GM23338 (cell line): ENCODE data around the gene ZNF778.

Experiments
- CREB1 ChIP-seq: fragments of 250-450 bp; sonication (Bioruptor Pico); IDR thresholded peaks from 2 replicates; pipeline ENCODE4 v1.5.0; 2020; ENCODE audit warnings: low read depth, mild to moderate bottlenecking, moderate library complexity
- EZH2 ChIP-seq: fragments of 200-600 bp; sonication (generic); IDR thresholded peaks from one replicate; pipeline ENCODE4 v1.8.0; 2017; ENCODE audit warnings: antibody characterized with exemption, mild to moderate bottlenecking, low read depth; ENCODE audit not compliant: unreplicated experiment
- EZH2phosphoT487 ChIP-seq: fragments of 200-600 bp; sonication (generic); IDR thresholded peaks from one replicate; pipeline ENCODE4 v1.8.1; 2018; ENCODE audit warnings: antibody characterized with exemption; ENCODE audit not compliant: unreplicated experiment
- JUNB ChIP-seq: IDR thresholded peaks from one replicate; pipeline ENCODE4 v1.6.1; 2016; ENCODE audit warnings: antibody characterized with exemption; ENCODE audit not compliant: unreplicated experiment
- NANOG ChIP-seq: IDR thresholded peaks from 2 replicates; pipeline ENCODE4 v1.6.1; 2016; ENCODE audit warnings: antibody characterized with exemption, borderline replicate concordance
- POLR2AphosphoS5 ChIP-seq: IDR thresholded peaks from 2 replicates; pipeline ENCODE4 v1.6.1; 2016; ENCODE audit warnings: antibody characterized with exemption, low read depth
- STAT1 ChIP-seq: IDR thresholded peaks from one replicate; pipeline ENCODE4 v1.6.1; 2016; ENCODE audit warnings: antibody characterized with exemption; ENCODE audit not compliant: unreplicated experiment
- ZNF114 ChIP-seq: fragments of 250-450 bp; sonication (Bioruptor Pico); IDR thresholded peaks from 2 replicates; pipeline ENCODE4 v1.5.0; 2020; ENCODE audit warnings: mild to moderate bottlenecking, moderate library complexity
- ZNF331 ChIP-seq: fragments of 250-450 bp; sonication (Bioruptor Pico); IDR thresholded peaks from 2 replicates; pipeline ENCODE4 v1.5.0; 2020; ENCODE audit warnings: low read depth, mild to moderate bottlenecking, moderate library complexity
- TF ChIP-seq, protein P1 (sequence below), 2 experiments: fragments of 200-600 bp in 1 of 2; sonication (generic) in 1 of 2; conservative IDR thresholded peaks; 2 replicates each; pipeline versions ENCODE4 v1.5.1 to v1.6.1; 2016 to 2017; ENCODE audit warnings: antibody characterized with exemption in 2 of 2, low read depth in 2 of 2, mild to moderate bottlenecking in 2 of 2, moderate library complexity in 1 of 2
- TF ChIP-seq, protein P2 (sequence below): IDR thresholded peaks from one replicate; pipeline ENCODE4 v1.6.1; 2018; ENCODE audit warnings: antibody characterized with exemption; ENCODE audit not compliant: unreplicated experiment
- TF ChIP-seq, protein P3 (sequence below): IDR thresholded peaks from 2 replicates; pipeline ENCODE4 v1.6.1; 2016; ENCODE audit warnings: antibody characterized with exemption
- TF ChIP-seq, protein P4 (sequence below): fragments of 250-450 bp; sonication (Bioruptor Pico); IDR thresholded peaks from 2 replicates; pipeline ENCODE4 v1.5.0; 2020; ENCODE audit warnings: mild to moderate bottlenecking, moderate library complexity

DNA sequence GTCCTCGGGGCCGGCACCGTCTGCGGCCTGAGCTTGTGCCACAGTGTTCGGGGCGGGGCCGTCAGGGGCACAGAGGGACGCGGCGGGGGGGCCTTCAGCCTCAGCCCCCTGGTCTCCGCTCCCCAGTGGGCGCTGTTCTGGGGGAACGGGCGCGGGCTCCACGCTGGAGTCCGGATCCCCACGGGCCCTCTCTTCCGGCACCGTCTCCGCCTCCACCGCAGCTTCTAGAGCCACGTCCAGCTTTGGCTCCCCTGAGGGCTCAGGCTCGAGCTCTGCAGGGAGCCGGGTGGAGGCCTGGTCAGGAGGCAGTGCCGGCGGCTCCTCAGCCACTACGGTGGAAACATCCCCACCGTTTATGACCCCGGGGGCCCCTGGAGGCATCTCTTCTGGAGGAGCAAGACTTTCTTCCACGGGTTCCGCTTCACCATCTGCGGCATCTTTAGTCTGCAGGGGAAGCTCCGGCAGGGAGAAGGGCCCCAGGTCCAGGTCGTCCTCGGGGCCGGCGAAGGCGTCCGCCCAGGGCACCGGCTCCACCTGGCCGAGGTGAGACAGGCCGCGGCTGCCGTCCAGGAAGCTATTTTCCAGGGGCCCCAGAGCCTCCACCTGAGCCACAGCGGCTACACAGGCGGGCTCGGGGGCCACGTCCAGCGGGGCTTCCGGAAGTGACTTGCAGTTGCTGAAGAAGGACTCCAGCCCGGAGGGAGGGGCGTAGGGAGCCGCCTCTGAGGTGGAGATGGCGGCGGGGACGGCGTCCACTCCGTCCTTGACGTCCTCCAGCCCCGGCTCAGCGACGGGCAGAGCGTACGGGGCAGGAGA lies 62.4 kb downstream of the ZNF778 start:
- TF ChIP-seq POLR2AphosphoS5, result no peak
- TF ChIP-seq, protein P1, sequence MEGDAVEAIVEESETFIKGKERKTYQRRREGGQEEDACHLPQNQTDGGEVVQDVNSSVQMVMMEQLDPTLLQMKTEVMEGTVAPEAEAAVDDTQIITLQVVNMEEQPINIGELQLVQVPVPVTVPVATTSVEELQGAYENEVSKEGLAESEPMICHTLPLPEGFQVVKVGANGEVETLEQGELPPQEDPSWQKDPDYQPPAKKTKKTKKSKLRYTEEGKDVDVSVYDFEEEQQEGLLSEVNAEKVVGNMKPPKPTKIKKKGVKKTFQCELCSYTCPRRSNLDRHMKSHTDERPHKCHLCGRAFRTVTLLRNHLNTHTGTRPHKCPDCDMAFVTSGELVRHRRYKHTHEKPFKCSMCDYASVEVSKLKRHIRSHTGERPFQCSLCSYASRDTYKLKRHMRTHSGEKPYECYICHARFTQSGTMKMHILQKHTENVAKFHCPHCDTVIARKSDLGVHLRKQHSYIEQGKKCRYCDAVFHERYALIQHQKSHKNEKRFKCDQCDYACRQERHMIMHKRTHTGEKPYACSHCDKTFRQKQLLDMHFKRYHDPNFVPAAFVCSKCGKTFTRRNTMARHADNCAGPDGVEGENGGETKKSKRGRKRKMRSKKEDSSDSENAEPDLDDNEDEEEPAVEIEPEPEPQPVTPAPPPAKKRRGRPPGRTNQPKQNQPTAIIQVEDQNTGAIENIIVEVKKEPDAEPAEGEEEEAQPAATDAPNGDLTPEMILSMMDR (conservative IDR thresholded peaks at IDR 0.05; ENCODE audit: low read depth in 2 of 2), result no peak
- TF ChIP-seq, protein P2, sequence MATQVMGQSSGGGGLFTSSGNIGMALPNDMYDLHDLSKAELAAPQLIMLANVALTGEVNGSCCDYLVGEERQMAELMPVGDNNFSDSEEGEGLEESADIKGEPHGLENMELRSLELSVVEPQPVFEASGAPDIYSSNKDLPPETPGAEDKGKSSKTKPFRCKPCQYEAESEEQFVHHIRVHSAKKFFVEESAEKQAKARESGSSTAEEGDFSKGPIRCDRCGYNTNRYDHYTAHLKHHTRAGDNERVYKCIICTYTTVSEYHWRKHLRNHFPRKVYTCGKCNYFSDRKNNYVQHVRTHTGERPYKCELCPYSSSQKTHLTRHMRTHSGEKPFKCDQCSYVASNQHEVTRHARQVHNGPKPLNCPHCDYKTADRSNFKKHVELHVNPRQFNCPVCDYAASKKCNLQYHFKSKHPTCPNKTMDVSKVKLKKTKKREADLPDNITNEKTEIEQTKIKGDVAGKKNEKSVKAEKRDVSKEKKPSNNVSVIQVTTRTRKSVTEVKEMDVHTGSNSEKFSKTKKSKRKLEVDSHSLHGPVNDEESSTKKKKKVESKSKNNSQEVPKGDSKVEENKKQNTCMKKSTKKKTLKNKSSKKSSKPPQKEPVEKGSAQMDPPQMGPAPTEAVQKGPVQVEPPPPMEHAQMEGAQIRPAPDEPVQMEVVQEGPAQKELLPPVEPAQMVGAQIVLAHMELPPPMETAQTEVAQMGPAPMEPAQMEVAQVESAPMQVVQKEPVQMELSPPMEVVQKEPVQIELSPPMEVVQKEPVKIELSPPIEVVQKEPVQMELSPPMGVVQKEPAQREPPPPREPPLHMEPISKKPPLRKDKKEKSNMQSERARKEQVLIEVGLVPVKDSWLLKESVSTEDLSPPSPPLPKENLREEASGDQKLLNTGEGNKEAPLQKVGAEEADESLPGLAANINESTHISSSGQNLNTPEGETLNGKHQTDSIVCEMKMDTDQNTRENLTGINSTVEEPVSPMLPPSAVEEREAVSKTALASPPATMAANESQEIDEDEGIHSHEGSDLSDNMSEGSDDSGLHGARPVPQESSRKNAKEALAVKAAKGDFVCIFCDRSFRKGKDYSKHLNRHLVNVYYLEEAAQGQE, result no peak
- TF ChIP-seq EZH2, result no peak
- TF ChIP-seq NANOG, result no peak
- TF ChIP-seq CREB1 (CRISPR knock-in tag), result no peak
- TF ChIP-seq JUNB, result no peak
- no peak for TF ChIP-seq EZH2phosphoT487
- no peak for TF ChIP-seq ZNF331
- TF ChIP-seq, protein P3, sequence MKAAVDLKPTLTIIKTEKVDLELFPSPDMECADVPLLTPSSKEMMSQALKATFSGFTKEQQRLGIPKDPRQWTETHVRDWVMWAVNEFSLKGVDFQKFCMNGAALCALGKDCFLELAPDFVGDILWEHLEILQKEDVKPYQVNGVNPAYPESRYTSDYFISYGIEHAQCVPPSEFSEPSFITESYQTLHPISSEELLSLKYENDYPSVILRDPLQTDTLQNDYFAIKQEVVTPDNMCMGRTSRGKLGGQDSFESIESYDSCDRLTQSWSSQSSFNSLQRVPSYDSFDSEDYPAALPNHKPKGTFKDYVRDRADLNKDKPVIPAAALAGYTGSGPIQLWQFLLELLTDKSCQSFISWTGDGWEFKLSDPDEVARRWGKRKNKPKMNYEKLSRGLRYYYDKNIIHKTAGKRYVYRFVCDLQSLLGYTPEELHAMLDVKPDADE, result no peak
- no peak for TF ChIP-seq ZNF114 (CRISPR knock-in tag)
- TF ChIP-seq, protein P4, sequence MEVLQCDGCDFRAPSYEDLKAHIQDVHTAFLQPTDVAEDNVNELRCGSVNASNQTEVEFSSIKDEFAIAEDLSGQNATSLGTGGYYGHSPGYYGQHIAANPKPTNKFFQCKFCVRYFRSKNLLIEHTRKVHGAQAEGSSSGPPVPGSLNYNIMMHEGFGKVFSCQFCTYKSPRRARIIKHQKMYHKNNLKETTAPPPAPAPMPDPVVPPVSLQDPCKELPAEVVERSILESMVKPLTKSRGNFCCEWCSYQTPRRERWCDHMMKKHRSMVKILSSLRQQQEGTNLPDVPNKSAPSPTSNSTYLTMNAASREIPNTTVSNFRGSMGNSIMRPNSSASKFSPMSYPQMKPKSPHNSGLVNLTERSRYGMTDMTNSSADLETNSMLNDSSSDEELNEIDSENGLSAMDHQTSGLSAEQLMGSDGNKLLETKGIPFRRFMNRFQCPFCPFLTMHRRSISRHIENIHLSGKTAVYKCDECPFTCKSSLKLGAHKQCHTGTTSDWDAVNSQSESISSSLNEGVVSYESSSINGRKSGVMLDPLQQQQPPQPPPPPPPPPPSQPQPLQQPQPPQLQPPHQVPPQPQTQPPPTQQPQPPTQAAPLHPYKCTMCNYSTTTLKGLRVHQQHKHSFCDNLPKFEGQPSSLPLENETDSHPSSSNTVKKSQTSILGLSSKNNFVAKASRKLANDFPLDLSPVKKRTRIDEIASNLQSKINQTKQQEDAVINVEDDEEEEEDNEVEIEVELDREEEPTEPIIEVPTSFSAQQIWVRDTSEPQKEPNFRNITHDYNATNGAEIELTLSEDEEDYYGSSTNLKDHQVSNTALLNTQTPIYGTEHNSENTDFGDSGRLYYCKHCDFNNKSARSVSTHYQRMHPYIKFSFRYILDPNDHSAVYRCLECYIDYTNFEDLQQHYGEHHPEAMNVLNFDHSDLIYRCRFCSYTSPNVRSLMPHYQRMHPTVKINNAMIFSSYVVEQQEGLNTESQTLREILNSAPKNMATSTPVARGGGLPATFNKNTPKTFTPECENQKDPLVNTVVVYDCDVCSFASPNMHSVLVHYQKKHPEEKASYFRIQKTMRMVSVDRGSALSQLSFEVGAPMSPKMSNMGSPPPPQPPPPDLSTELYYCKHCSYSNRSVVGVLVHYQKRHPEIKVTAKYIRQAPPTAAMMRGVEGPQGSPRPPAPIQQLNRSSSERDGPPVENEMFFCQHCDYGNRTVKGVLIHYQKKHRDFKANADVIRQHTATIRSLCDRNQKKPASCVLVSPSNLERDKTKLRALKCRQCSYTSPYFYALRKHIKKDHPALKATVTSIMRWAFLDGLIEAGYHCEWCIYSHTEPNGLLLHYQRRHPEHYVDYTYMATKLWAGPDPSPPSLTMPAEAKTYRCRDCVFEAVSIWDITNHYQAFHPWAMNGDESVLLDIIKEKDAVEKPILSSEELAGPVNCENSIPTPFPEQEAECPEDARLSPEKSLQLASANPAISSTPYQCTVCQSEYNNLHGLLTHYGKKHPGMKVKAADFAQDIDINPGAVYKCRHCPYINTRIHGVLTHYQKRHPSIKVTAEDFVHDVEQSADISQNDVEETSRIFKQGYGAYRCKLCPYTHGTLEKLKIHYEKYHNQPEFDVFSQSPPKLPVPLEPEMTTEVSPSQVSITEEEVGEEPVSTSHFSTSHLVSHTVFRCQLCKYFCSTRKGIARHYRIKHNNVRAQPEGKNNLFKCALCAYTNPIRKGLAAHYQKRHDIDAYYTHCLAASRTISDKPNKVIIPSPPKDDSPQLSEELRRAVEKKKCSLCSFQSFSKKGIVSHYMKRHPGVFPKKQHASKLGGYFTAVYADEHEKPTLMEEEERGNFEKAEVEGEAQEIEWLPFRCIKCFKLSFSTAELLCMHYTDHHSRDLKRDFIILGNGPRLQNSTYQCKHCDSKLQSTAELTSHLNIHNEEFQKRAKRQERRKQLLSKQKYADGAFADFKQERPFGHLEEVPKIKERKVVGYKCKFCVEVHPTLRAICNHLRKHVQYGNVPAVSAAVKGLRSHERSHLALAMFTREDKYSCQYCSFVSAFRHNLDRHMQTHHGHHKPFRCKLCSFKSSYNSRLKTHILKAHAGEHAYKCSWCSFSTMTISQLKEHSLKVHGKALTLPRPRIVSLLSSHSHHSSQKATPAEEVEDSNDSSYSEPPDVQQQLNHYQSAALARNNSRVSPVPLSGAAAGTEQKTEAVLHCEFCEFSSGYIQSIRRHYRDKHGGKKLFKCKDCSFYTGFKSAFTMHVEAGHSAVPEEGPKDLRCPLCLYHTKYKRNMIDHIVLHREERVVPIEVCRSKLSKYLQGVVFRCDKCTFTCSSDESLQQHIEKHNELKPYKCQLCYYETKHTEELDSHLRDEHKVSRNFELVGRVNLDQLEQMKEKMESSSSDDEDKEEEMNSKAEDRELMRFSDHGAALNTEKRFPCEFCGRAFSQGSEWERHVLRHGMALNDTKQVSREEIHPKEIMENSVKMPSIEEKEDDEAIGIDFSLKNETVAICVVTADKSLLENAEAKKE, result no peak
- no peak for TF ChIP-seq STAT1
